ENCODE measurements around the gene PRR23E. TPM values are rescaled to one million over a fixed set of nuclear protein-coding genes. Genes with fewer than 3 reads are reported as not detected.

The PRR23E gene
- total and polyA plus RNA-seq, 2 experiments from 2014 or later, result not detected

DNA sequence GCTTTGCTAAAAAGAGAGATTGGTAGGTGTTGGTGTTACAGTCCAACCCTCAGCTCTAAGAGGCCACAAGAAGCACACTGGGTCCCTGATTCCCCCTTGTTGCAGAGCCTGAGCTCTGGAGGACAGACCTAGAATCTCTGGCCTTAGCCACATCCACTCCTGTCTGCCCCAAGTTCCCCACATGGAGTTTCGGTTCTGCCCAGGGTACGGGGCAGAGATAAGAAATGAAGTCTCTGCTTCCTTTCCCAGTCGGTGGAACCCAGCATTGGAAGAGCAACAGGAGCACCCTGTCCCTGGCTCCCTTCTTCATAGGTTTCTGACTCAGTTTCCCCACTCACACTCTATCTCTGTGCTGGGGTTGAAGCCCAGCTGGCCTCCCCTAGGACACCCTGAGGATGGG lies 13.2 kb downstream of the PRR23E start:
- no peak overlapping the region for H2AFZ ChIP-seq
- Mint-ChIP-seq H3K27ac (no peak overlapping the region), H3K27me3 (ENCODE audit: insufficient read depth, low read depth, poor library complexity) (peaks cover 13% of the 10 kb centered on the region), H3K4me1 (no peaks in the 10 kb centered on the region; the same call in 2 of the 3 replicates), H3K9me3 (peaks cover 5% of the 10 kb centered on the region; the same call in 1 of the 3 replicates), H3K4me3 (no peak overlapping the region), H3K36me3 (ENCODE audit: low read depth) (no peaks in the 10 kb centered on the region)
- ATAC-seq (no peak), DNase-seq (ENCODE audit: low spot score) (no peak)
- H3K9me2 ChIP-seq (ENCODE audit: insufficient read depth), result peaks cover 5% of the 10 kb centered on the region; the same call in 1 of the 2 replicates
- H3K27me3 ChIP-seq (ENCODE audit: insufficient read depth), result no peaks in the 10 kb centered on the region
- no peak overlapping the region for H3K4me3 ChIP-seq
- TF ChIP-seq EZH2 (IDR thresholded peaks at IDR 0.05; ENCODE audit: low read depth, unreplicated experiment) (no peak), JUNB (IDR thresholded peaks at IDR 0.05; ENCODE audit: unreplicated experiment) (no peak), NANOG (IDR thresholded peaks at IDR 0.05; ENCODE audit: borderline replicate concordance) (no peak), ZNF114 (CRISPR knock-in tag; IDR thresholded peaks at IDR 0.05) (no peak), POLR2AphosphoS5 (IDR thresholded peaks at IDR 0.05; ENCODE audit: low read depth) (no peak), ZNF331 (CRISPR knock-in tag; IDR thresholded peaks at IDR 0.05; ENCODE audit: low read depth) (no peak)
- TF ChIP-seq, protein P1, sequence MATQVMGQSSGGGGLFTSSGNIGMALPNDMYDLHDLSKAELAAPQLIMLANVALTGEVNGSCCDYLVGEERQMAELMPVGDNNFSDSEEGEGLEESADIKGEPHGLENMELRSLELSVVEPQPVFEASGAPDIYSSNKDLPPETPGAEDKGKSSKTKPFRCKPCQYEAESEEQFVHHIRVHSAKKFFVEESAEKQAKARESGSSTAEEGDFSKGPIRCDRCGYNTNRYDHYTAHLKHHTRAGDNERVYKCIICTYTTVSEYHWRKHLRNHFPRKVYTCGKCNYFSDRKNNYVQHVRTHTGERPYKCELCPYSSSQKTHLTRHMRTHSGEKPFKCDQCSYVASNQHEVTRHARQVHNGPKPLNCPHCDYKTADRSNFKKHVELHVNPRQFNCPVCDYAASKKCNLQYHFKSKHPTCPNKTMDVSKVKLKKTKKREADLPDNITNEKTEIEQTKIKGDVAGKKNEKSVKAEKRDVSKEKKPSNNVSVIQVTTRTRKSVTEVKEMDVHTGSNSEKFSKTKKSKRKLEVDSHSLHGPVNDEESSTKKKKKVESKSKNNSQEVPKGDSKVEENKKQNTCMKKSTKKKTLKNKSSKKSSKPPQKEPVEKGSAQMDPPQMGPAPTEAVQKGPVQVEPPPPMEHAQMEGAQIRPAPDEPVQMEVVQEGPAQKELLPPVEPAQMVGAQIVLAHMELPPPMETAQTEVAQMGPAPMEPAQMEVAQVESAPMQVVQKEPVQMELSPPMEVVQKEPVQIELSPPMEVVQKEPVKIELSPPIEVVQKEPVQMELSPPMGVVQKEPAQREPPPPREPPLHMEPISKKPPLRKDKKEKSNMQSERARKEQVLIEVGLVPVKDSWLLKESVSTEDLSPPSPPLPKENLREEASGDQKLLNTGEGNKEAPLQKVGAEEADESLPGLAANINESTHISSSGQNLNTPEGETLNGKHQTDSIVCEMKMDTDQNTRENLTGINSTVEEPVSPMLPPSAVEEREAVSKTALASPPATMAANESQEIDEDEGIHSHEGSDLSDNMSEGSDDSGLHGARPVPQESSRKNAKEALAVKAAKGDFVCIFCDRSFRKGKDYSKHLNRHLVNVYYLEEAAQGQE (IDR thresholded peaks at IDR 0.05; ENCODE audit: unreplicated experiment), result no peak
- TF ChIP-seq, protein P2, sequence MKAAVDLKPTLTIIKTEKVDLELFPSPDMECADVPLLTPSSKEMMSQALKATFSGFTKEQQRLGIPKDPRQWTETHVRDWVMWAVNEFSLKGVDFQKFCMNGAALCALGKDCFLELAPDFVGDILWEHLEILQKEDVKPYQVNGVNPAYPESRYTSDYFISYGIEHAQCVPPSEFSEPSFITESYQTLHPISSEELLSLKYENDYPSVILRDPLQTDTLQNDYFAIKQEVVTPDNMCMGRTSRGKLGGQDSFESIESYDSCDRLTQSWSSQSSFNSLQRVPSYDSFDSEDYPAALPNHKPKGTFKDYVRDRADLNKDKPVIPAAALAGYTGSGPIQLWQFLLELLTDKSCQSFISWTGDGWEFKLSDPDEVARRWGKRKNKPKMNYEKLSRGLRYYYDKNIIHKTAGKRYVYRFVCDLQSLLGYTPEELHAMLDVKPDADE (IDR thresholded peaks at IDR 0.05), result no peak
- TF ChIP-seq, protein P3, sequence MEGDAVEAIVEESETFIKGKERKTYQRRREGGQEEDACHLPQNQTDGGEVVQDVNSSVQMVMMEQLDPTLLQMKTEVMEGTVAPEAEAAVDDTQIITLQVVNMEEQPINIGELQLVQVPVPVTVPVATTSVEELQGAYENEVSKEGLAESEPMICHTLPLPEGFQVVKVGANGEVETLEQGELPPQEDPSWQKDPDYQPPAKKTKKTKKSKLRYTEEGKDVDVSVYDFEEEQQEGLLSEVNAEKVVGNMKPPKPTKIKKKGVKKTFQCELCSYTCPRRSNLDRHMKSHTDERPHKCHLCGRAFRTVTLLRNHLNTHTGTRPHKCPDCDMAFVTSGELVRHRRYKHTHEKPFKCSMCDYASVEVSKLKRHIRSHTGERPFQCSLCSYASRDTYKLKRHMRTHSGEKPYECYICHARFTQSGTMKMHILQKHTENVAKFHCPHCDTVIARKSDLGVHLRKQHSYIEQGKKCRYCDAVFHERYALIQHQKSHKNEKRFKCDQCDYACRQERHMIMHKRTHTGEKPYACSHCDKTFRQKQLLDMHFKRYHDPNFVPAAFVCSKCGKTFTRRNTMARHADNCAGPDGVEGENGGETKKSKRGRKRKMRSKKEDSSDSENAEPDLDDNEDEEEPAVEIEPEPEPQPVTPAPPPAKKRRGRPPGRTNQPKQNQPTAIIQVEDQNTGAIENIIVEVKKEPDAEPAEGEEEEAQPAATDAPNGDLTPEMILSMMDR (conservative IDR thresholded peaks at IDR 0.05; ENCODE audit: low read depth in 2 of 2), result no peak
- H3K4me1 ChIP-seq (ENCODE audit: insufficient read depth), result no peaks in the 10 kb centered on the region
- no peaks in the 10 kb centered on the region for H4K20me1 ChIP-seq (replicated peaks; ENCODE audit: insufficient read depth)
- H3K36me3 ChIP-seq (ENCODE audit: insufficient read depth), result no peaks in the 10 kb centered on the region; the same call in 1 of the 2 replicates
- H3F3A ChIP-seq (replicated peaks; ENCODE audit: low read depth), result no peaks in the 10 kb centered on the region
- no peak overlapping the region for H3K27ac ChIP-seq (ENCODE audit: low read depth)
- H3K4me2 ChIP-seq, result no peak overlapping the region
- H3K79me2 ChIP-seq (replicated peaks; ENCODE audit: insufficient read depth), result no peaks in the 10 kb centered on the region

Data from GM23338 (cell line).